ENCODE data around the gene GABRG2. TPM values are rescaled to one million over a fixed set of nuclear protein-coding genes. Genes with fewer than 3 reads are reported as not detected.

Gene GABRG2
- total and polyA plus RNA-seq, 2 experiments from 2014 or later = 0.43 TPM; not detected in 1

DNA sequence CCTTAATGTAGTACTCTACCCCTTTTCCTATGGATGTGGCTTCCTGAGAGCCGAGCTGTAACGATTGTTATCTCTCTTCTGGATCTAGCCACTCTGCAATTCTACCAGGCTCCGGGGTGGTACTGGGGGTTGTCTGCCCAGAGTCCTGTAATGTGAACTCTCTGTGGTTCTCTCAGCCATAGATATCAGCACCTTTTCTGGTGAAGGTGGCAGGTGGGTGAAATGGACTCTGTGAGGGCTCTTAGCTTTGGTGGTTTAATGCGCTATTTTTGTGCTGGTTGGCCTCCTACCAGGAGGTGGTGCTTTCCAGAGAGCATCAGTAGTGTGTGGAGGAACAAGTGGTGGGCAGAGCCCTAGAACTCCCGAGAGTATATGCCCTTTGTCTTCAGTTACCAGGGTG is 122.1 kb downstream of the GABRG2 start:
- no peaks in the 10 kb centered on the region for H3K36me3 ChIP-seq (replicated peaks; ENCODE audit: insufficient read depth, low read depth)
- H4K20me1 ChIP-seq (ENCODE audit: insufficient read depth, poor library complexity, severe bottlenecking) = no peaks in the 10 kb centered on the region
- no peak overlapping the region for H3K4me3 ChIP-seq
- H3K4me1 ChIP-seq (ENCODE audit: insufficient read depth) = no peaks in the 10 kb centered on the region
- no peak overlapping the region for H2AFZ ChIP-seq
- DNase-seq (ENCODE audit: low spot score) = no peak
- H3K9me3 ChIP-seq (ENCODE audit: low read depth) = no peaks in the 10 kb centered on the region
- WGBS (ENCODE audit: low lambda C conversion rate, missing lambda C conversion rate) = 82% methylated on average over 5 of the region's 5 CpGs
- no peak for TF ChIP-seq EZH2phosphoT487 (IDR thresholded peaks at IDR 0.05; ENCODE audit: low read depth, severe bottlenecking, unreplicated experiment)
- TF ChIP-seq, protein P1, sequence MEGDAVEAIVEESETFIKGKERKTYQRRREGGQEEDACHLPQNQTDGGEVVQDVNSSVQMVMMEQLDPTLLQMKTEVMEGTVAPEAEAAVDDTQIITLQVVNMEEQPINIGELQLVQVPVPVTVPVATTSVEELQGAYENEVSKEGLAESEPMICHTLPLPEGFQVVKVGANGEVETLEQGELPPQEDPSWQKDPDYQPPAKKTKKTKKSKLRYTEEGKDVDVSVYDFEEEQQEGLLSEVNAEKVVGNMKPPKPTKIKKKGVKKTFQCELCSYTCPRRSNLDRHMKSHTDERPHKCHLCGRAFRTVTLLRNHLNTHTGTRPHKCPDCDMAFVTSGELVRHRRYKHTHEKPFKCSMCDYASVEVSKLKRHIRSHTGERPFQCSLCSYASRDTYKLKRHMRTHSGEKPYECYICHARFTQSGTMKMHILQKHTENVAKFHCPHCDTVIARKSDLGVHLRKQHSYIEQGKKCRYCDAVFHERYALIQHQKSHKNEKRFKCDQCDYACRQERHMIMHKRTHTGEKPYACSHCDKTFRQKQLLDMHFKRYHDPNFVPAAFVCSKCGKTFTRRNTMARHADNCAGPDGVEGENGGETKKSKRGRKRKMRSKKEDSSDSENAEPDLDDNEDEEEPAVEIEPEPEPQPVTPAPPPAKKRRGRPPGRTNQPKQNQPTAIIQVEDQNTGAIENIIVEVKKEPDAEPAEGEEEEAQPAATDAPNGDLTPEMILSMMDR (IDR thresholded peaks at IDR 0.05; ENCODE audit: poor library complexity) = no peak
- TF ChIP-seq EZH2 (IDR thresholded peaks at IDR 0.05; ENCODE audit: borderline replicate concordance) = no peak
- no peak overlapping the region for H3K4me2 ChIP-seq
- H3K27me3 ChIP-seq = no peaks in the 10 kb centered on the region
- no peaks in the 10 kb centered on the region for H3K79me2 ChIP-seq
- H3K27ac ChIP-seq = no peak overlapping the region
- H3K9me2 ChIP-seq (replicated peaks; ENCODE audit: insufficient read depth) = no peaks in the 10 kb centered on the region

DNA sequence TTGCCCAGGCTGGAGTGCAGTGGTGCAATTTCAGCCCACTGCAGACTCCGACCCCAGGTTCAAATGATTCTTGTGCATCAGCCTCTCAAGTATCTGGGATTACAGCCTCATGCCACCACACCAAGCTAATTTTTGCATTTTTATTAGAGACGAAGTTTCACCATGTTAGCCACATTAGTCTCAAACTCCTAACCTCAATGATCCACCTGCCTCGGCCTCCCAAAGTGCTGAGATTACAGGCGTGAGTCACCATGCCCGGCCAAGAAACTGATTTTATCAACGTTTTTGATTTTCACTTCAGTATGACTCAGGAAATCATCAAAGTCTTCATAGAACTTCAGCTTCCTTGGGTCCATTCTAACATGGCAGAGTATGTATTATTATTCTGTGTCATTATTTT is 125.4 kb downstream of the GABRG2 start:
- H3K4me2 ChIP-seq = no peak overlapping the region
- H3K9me2 ChIP-seq (replicated peaks; ENCODE audit: insufficient read depth) = no peaks in the 10 kb centered on the region
- WGBS (ENCODE audit: low lambda C conversion rate, missing lambda C conversion rate) = 73% methylated on average over 6 of the region's 6 CpGs
- H3K36me3 ChIP-seq (replicated peaks; ENCODE audit: insufficient read depth, low read depth) = no peaks in the 10 kb centered on the region
- H2AFZ ChIP-seq = no peak overlapping the region
- H3K79me2 ChIP-seq = no peaks in the 10 kb centered on the region
- no peak for DNase-seq (ENCODE audit: low spot score)
- H3K9me3 ChIP-seq (ENCODE audit: low read depth) = no peaks in the 10 kb centered on the region
- H3K27ac ChIP-seq = no peak overlapping the region
- no peaks in the 10 kb centered on the region for H3K27me3 ChIP-seq
- H3K4me1 ChIP-seq (ENCODE audit: insufficient read depth) = no peaks in the 10 kb centered on the region
- no peaks in the 10 kb centered on the region for H4K20me1 ChIP-seq (ENCODE audit: insufficient read depth, poor library complexity, severe bottlenecking)
- no peak overlapping the region for H3K4me3 ChIP-seq
- TF ChIP-seq EZH2 (IDR thresholded peaks at IDR 0.05; ENCODE audit: borderline replicate concordance) = no peak
- TF ChIP-seq, protein P1 (IDR thresholded peaks at IDR 0.05; ENCODE audit: poor library complexity) = no peak
- no peak for TF ChIP-seq EZH2phosphoT487 (IDR thresholded peaks at IDR 0.05; ENCODE audit: low read depth, severe bottlenecking, unreplicated experiment)

DNA sequence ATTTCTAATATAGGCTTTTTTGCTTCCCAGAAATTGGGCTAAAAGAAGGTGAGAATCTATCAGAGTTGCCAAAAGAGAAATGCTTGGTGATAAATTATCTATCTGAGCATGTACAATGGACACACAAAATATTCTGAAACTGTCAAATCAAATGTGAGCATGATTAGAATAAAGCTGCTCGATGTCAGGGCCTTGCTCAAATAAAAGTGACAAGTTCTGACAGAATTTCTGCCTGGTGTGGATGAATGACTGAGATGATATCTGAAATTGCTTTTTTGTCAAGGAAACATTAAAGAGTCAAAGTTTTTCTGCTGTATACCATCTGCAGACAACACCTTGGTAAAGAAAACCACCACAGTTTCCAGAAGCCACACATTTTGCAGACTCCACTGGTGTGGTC is 128.8 kb downstream of the GABRG2 start:
- TF ChIP-seq EZH2phosphoT487 (IDR thresholded peaks at IDR 0.05; ENCODE audit: low read depth, severe bottlenecking, unreplicated experiment) (no peak), EZH2 (IDR thresholded peaks at IDR 0.05; ENCODE audit: borderline replicate concordance) (no peak)
- TF ChIP-seq, protein P1 (IDR thresholded peaks at IDR 0.05; ENCODE audit: poor library complexity) = no peak
- Histone ChIP-seq H3K27ac (no peak overlapping the region), H3K36me3 (replicated peaks; ENCODE audit: insufficient read depth, low read depth) (no peaks in the 10 kb centered on the region), H3K9me3 (ENCODE audit: low read depth) (no peaks in the 10 kb centered on the region), H2AFZ (no peak overlapping the region), H3K79me2 (no peaks in the 10 kb centered on the region), H3K27me3 (no peaks in the 10 kb centered on the region), H3K9me2 (replicated peaks; ENCODE audit: insufficient read depth) (no peaks in the 10 kb centered on the region), H3K4me3 (no peak overlapping the region), H4K20me1 (ENCODE audit: insufficient read depth, poor library complexity, severe bottlenecking) (no peaks in the 10 kb centered on the region), H3K4me1 (ENCODE audit: insufficient read depth) (no peaks in the 10 kb centered on the region), H3K4me2 (no peak overlapping the region)
- WGBS (ENCODE audit: low lambda C conversion rate, missing lambda C conversion rate) = 87% methylated on average over 1 of the region's 1 CpG
- no peak for DNase-seq (ENCODE audit: low spot score)

Measured in hepatocyte (in vitro differentiated cells).